ENCODE results near the gene LRRC9. TPM values are rescaled to one million over a fixed set of nuclear protein-coding genes. Genes with fewer than 3 reads are reported as not detected.

The LRRC9 gene
- total and polyA plus RNA-seq, 2 donors (not counting 3 experiments of a cell fraction or from before 2014, with no cell fraction given) = not detected

DNA sequence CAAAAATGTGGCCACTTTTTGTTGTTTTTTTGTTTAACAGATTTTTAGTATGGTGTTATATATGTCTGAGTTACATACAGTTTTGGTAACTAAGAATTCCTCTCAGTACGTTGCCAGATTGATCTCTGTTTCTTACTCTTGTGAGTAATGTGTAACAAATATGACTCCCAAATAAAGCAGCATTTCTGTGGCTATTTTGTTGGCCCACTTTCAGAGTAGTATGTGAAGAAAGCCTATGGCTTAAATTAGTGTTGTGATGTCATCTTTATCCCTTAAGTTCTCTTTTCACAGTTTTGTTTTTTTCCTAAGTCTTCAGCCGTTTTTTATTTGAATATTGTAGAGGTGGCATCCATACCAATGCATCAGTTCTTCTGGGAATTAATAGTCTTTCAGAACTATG is 182.4 kb downstream of the LRRC9 start:
- Histone ChIP-seq H3K9me3 (replicated peaks; ENCODE audit: control insufficient read depth, insufficient read depth, low read length) (no peaks in the 10 kb centered on the region), H2AFZ (ENCODE audit: low read depth, low read length) (no peak overlapping the region), H4K20me1 (replicated peaks; ENCODE audit: control insufficient read depth, extremely low read depth, insufficient read depth, low read length) (peaks cover 2% of the 10 kb centered on the region), H3K4me1 (ENCODE audit: control insufficient read depth, extremely low read depth, insufficient read depth, low read length) (no peaks in the 10 kb centered on the region), H3K27me3 (ENCODE audit: control insufficient read depth in 2 of 2, insufficient read depth in 2 of 2, low read length in 2 of 2) (no peaks in the 10 kb centered on the region), H3K4me2 (ENCODE audit: insufficient read depth, low read length) (no peak overlapping the region), H3K36me3 (ENCODE audit: control insufficient read depth in 2 of 2, extremely low read depth in 1 of 2, insufficient read depth in 2 of 2, low read length in 2 of 2) (peaks cover 0 to 5% of the 10 kb centered on the region in 2 experiments), H3K9me1 (replicated peaks; ENCODE audit: control insufficient read depth, extremely low read depth, insufficient read depth, low read length) (no peaks in the 10 kb centered on the region), H3K9ac (replicated peaks; ENCODE audit: extremely low read depth, insufficient read depth, low read length) (no peak overlapping the region), H3K79me2 (ENCODE audit: control insufficient read depth, insufficient read depth, low read length) (peaks cover 83% of the 10 kb centered on the region), H3K27ac (ENCODE audit: insufficient read depth, low read depth, low read length) (no peak overlapping the region), H3K4me3 (replicated peaks in 1 of 3; ENCODE audit: insufficient read depth in 1 of 3, low read depth in 1 of 3, low read length in 3 of 3) (no peak overlapping the region)
- ChIA-PET CTCF (no interaction called here), POLR2A (no interaction called here)
- TF ChIP-seq MAX (IDR thresholded peaks at IDR 0.05; ENCODE audit: insufficient read depth, insufficient read length) (no peak), POLR2AphosphoS5 (IDR thresholded peaks at IDR 0.05; ENCODE audit: insufficient read depth, low read depth, low read length) (no peak), FOS (IDR thresholded peaks at IDR 0.05; ENCODE audit: borderline replicate concordance, insufficient read depth, low read length) (no peak), EZH2 (IDR thresholded peaks at IDR 0.05; ENCODE audit: borderline replicate concordance, low read depth, low read length, severe bottlenecking) (no peak), JUN (IDR thresholded peaks at IDR 0.05; ENCODE audit: borderline replicate concordance, insufficient read depth, insufficient read length, low read depth) (no peak), MYC (IDR thresholded peaks at IDR 0.05; ENCODE audit: low read depth, low read length) (no peak), GATA2 (IDR thresholded peaks at IDR 0.05; ENCODE audit: insufficient read depth, insufficient read length, low read depth, low read length) (no peak), POLR2A (IDR thresholded peaks at IDR 0.05; ENCODE audit: low read depth, low read length) (no peak)
- TF ChIP-seq, protein P1, sequence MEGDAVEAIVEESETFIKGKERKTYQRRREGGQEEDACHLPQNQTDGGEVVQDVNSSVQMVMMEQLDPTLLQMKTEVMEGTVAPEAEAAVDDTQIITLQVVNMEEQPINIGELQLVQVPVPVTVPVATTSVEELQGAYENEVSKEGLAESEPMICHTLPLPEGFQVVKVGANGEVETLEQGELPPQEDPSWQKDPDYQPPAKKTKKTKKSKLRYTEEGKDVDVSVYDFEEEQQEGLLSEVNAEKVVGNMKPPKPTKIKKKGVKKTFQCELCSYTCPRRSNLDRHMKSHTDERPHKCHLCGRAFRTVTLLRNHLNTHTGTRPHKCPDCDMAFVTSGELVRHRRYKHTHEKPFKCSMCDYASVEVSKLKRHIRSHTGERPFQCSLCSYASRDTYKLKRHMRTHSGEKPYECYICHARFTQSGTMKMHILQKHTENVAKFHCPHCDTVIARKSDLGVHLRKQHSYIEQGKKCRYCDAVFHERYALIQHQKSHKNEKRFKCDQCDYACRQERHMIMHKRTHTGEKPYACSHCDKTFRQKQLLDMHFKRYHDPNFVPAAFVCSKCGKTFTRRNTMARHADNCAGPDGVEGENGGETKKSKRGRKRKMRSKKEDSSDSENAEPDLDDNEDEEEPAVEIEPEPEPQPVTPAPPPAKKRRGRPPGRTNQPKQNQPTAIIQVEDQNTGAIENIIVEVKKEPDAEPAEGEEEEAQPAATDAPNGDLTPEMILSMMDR (IDR thresholded peaks at IDR 0.05; ENCODE audit: extremely low read depth in 1 of 2, insufficient read depth in 1 of 2, low read depth in 1 of 2, low read length in 2 of 2) = no peak
- intact Hi-C loops (cut with micrococcal nuclease) = no loop called here
- BruUV-seq (replicated peaks) = no TSS peak
- dilution Hi-C loops (cut with MboI; ENCODE audit: extremely low pct_ligation_motif_present, low sequenced_read_pairs) = no loop called here
- DNase-seq (ENCODE audit: low read depth, low spot score) (no peak), FAIRE-seq (no peak)
